Posterior vena cava (tissue), 2 donors: ENCODE results near the gene PAX7. TPM values are rescaled to one million over a fixed set of nuclear protein-coding genes. Genes with fewer than 3 reads are reported as not detected.

ENCODE experiments used
- total RNA-seq, 2 donors: library from RNA; stranded (reverse); fragmentation: NEBNext Ultra II Directional; extraction: Animal tissue kit (Norgen Biotek cat#: 25700); gene quantifications; one replicate each; pipeline ENCODE4 v1.2.1, GENCODE V29; 2021
- donor health status: DM: yes; HTN: yes; CAD: no.
- donor health status: DM: yes; HTN: yes; CAD: no.

The PAX7 gene
- total RNA-seq, 2 donors from 2014 or later = not detected

Other genes with a start within 250 kb of the PAX7 start
- gene KLHDC7A, start 149.9 kb upstream of the PAX7 start, total RNA-seq = not detected
- not detected for gene TAS1R2, start 228.8 kb downstream of the PAX7 start, total RNA-seq